ENCODE results near the gene CAPS2. TPM values are rescaled to one million over a fixed set of nuclear protein-coding genes. Genes with fewer than 3 reads are reported as not detected.

Gene CAPS2
- total and polyA plus RNA-seq, 9 of the 15 experiments (the other 6 are each of a cell fraction or from before 2014, with no cell fraction given), result 0.10 to 0.82 (median 0.47) TPM; not detected in 1

DNA sequence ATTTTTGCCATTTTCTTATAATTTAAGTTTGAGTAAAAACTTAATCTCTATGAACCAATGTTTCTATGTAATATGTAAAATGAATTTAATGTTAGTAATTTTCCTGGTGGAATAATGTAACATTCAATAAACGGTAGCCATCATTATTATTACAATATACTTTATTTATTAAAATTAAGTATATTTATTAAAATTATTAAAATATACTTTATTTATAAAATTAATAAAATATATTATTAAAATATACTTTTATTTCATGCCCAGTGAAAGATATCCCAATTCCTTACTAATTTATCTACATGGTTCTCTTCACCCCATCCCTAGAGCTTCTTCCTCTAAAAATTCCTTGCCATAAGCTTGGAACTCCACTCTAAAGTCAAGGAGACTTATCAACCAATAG lies 2.5 kb downstream of the CAPS2 start (continued):
- TF ChIP-seq SP2 (IDR thresholded peaks at IDR 0.05; ENCODE audit: extremely low read depth, low read depth, low read length, poor library complexity, severe bottlenecking) (no peak), TEAD2 (tag; IDR thresholded peaks at IDR 0.05) (no peak), ZBTB12 (CRISPR knock-in tag; IDR thresholded peaks at IDR 0.05) (no peak), ELF2 (CRISPR knock-in tag; IDR thresholded peaks at IDR 0.05) (no peak), MEIS2 (IDR thresholded peaks at IDR 0.05; ENCODE audit: partially characterized antibody) (no peak)
- TF ChIP-seq, protein P1, sequence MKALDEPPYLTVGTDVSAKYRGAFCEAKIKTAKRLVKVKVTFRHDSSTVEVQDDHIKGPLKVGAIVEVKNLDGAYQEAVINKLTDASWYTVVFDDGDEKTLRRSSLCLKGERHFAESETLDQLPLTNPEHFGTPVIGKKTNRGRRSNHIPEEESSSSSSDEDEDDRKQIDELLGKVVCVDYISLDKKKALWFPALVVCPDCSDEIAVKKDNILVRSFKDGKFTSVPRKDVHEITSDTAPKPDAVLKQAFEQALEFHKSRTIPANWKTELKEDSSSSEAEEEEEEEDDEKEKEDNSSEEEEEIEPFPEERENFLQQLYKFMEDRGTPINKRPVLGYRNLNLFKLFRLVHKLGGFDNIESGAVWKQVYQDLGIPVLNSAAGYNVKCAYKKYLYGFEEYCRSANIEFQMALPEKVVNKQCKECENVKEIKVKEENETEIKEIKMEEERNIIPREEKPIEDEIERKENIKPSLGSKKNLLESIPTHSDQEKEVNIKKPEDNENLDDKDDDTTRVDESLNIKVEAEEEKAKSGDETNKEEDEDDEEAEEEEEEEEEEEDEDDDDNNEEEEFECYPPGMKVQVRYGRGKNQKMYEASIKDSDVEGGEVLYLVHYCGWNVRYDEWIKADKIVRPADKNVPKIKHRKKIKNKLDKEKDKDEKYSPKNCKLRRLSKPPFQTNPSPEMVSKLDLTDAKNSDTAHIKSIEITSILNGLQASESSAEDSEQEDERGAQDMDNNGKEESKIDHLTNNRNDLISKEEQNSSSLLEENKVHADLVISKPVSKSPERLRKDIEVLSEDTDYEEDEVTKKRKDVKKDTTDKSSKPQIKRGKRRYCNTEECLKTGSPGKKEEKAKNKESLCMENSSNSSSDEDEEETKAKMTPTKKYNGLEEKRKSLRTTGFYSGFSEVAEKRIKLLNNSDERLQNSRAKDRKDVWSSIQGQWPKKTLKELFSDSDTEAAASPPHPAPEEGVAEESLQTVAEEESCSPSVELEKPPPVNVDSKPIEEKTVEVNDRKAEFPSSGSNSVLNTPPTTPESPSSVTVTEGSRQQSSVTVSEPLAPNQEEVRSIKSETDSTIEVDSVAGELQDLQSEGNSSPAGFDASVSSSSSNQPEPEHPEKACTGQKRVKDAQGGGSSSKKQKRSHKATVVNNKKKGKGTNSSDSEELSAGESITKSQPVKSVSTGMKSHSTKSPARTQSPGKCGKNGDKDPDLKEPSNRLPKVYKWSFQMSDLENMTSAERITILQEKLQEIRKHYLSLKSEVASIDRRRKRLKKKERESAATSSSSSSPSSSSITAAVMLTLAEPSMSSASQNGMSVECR (CRISPR knock-in tag; IDR thresholded peaks at IDR 0.05), result no peak
- TF ChIP-seq, protein P2, sequence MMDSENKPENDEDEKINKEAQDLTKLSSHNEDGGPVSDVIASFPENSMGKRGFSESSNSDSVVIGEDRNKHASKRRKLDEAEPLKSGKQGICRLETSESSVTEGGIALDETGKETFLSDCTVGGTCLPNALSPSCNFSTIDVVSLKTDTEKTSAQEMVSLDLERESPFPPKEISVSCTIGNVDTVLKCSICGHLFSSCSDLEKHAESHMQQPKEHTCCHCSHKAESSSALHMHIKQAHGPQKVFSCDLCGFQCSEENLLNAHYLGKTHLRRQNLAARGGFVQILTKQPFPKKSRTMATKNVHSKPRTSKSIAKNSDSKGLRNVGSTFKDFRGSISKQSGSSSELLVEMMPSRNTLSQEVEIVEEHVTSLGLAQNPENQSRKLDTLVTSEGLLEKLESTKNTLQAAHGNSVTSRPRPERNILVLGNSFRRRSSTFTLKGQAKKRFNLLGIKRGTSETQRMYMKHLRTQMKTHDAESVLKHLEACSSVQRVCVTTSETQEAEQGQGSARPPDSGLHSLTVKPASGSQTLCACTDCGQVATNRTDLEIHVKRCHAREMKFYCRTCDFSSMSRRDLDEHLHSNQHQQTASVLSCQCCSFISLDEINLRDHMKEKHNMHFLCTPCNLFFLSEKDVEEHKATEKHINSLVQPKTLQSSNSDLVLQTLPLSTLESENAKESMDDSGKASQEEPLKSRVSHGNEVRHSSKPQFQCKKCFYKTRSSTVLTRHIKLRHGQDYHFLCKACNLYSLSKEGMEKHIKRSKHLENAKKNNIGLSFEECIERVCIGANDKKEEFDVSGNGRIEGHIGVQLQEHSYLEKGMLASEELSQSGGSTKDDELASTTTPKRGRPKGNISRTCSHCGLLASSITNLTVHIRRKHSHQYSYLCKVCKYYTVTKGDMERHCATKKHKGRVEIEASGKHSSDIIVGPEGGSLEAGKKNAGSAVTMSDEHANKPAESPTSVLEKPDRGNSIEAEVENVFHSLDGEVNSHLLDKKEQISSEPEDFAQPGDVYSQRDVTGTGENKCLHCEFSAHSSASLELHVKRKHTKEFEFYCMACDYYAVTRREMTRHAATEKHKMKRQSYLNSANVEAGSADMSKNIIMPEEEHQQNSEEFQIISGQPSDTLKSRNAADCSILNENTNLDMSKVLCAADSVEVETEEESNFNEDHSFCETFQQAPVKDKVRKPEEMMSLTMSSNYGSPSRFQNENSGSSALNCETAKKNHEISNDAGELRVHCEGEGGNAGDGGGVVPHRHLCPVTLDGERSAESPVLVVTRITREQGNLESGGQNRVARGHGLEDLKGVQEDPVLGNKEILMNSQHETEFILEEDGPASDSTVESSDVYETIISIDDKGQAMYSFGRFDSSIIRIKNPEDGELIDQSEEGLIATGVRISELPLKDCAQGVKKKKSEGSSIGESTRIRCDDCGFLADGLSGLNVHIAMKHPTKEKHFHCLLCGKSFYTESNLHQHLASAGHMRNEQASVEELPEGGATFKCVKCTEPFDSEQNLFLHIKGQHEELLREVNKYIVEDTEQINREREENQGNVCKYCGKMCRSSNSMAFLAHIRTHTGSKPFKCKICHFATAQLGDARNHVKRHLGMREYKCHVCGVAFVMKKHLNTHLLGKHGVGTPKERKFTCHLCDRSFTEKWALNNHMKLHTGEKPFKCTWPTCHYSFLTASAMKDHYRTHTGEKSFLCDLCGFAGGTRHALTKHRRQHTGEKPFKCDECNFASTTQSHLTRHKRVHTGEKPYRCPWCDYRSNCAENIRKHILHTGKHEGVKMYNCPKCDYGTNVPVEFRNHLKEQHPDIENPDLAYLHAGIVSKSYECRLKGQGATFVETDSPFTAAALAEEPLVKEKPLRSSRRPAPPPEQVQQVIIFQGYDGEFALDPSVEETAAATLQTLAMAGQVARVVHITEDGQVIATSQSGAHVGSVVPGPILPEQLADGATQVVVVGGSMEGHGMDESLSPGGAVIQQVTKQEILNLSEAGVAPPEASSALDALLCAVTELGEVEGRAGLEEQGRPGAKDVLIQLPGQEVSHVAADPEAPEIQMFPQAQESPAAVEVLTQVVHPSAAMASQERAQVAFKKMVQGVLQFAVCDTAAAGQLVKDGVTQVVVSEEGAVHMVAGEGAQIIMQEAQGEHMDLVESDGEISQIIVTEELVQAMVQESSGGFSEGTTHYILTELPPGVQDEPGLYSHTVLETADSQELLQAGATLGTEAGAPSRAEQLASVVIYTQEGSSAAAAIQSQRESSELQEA (IDR thresholded peaks at IDR 0.05; ENCODE audit: low read depth), result no peak
- TF ChIP-seq, protein P3, sequence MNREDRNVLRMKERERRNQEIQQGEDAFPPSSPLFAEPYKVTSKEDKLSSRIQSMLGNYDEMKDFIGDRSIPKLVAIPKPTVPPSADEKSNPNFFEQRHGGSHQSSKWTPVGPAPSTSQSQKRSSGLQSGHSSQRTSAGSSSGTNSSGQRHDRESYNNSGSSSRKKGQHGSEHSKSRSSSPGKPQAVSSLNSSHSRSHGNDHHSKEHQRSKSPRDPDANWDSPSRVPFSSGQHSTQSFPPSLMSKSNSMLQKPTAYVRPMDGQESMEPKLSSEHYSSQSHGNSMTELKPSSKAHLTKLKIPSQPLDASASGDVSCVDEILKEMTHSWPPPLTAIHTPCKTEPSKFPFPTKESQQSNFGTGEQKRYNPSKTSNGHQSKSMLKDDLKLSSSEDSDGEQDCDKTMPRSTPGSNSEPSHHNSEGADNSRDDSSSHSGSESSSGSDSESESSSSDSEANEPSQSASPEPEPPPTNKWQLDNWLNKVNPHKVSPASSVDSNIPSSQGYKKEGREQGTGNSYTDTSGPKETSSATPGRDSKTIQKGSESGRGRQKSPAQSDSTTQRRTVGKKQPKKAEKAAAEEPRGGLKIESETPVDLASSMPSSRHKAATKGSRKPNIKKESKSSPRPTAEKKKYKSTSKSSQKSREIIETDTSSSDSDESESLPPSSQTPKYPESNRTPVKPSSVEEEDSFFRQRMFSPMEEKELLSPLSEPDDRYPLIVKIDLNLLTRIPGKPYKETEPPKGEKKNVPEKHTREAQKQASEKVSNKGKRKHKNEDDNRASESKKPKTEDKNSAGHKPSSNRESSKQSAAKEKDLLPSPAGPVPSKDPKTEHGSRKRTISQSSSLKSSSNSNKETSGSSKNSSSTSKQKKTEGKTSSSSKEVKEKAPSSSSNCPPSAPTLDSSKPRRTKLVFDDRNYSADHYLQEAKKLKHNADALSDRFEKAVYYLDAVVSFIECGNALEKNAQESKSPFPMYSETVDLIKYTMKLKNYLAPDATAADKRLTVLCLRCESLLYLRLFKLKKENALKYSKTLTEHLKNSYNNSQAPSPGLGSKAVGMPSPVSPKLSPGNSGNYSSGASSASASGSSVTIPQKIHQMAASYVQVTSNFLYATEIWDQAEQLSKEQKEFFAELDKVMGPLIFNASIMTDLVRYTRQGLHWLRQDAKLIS (CRISPR knock-in tag; IDR thresholded peaks at IDR 0.05), result no peak
